Left lung (tissue), 10 donors: ENCODE measurements around the gene DMWD. TPM values are rescaled to one million over a fixed set of nuclear protein-coding genes. Genes with fewer than 3 reads are reported as not detected.
A peak's percentile ranks its signal among the peaks of the same experiment; 100 is the strongest.

Experiments used
- ATAC-seq: fragments of 200-7000 bp; cut with Tn5 transposase; one replicate; pipeline ENCODE4 v1.9.1; 2020; ENCODE audit warnings: moderate library complexity
- DNase-seq, 4 donors: peaks; one replicate each; pipeline ENCODE4 v3.0.0-alpha.2; 2013 to 2020
- H3K27ac ChIP-seq, 2 donors: fragments of 200-600 bp; sonication (generic) in 1 of 2; one replicate each; pipeline versions ENCODE4 v1.5.0 to v1.8.0; 2020 to 2021
- H3K27me3 ChIP-seq, 2 donors: fragments of 200-600 bp; sonication (generic) in 1 of 2; one replicate each; pipeline versions ENCODE4 v1.5.0 to v1.8.0; 2020 to 2021
- H3K36me3 ChIP-seq, 2 donors: fragments of 200-600 bp; sonication (generic) in 1 of 2; one replicate each; pipeline versions ENCODE4 v1.5.0 to v1.8.0; 2020 to 2021
- H3K4me1 ChIP-seq, 2 donors: fragments of 200-600 bp; one replicate each; pipeline ENCODE4 v1.8.0; 2021
- H3K4me3 ChIP-seq, 2 donors: fragments of 200-600 bp; sonication (generic) in 1 of 2; one replicate each; pipeline versions ENCODE4 v1.5.0 to v1.8.0; 2020 to 2021; ENCODE audit warnings: mild to moderate bottlenecking in 1 of 2
- H3K9me3 ChIP-seq, 2 donors: fragments of 200-600 bp; sonication (generic) in 1 of 2; one replicate each; pipeline versions ENCODE4 v1.5.0 to v1.8.0; 2020 to 2021
- CTCF ChIP-seq, 2 donors: fragments of 200-600 bp; sonication (generic) in 1 of 2; IDR thresholded peaks; one replicate each; pipeline versions ENCODE4 v1.5.0 to v1.8.0; 2021; ENCODE audit warnings: antibody characterized with exemption in 2 of 2
- intact Hi-C, 2 donors: fragments of 100-400 bp; cut with DNase I; formaldehyde crosslinking; loops; one replicate each; pipeline versions ENCODE4 v1.11.2 to v1.14.2; 2022
- polyA plus RNA-seq, 6 donors: library from polyadenylated mRNA; unstranded; fragments of 120-200 nt; gene quantifications; one replicate each; pipeline ENCODE4 v1.2.1, GENCODE V29; 2013; ENCODE audit not compliant: insufficient read length in 6 of 6
- total RNA-seq, 2 donors: library from RNA; stranded (reverse); fragmentation: NEBNext Ultra II Directional; extraction: Animal tissue kit (Norgen Biotek cat#: 25700); gene quantifications; one replicate each; pipeline ENCODE4 v1.2.1, GENCODE V29; 2021
- donor health status: DM: no; HTN: yes; CAD: no.
- donor health status: DM: no; HTN: no; CAD: no.

The DMWD gene
- total and polyA plus RNA-seq, 8 donors, result 29.6 to 51.4 (median 40.2) TPM

GRCh38 chr19:45816236-45817009 lies 23.8 kb upstream of the DMWD start:
- H3K27ac ChIP-seq, result no peak overlapping the region
- peaks cover 0 to 10% of the 10 kb centered on the region in 2 donors for H3K4me1 ChIP-seq
- peaks cover 0 to 37% of the 10 kb centered on the region in 2 donors for H3K27me3 ChIP-seq
- intact Hi-C loops, result no loop called here
- H3K4me3 ChIP-seq, result no peak overlapping the region
- ATAC-seq, result no peak
- H3K9me3 ChIP-seq, result no peaks in the 10 kb centered on the region
- TF ChIP-seq CTCF (IDR thresholded peaks at IDR 0.05), result no peak
- DNase-seq, result peak in 1 of 4 donors; percentile 73
- H3K36me3 ChIP-seq, result peaks cover 0 to 40% of the 10 kb centered on the region in 2 donors

- intact Hi-C loops, result no loop called here
- H3K27ac ChIP-seq, result no peak overlapping the region
- H3K27me3 ChIP-seq, result peaks cover 0 to 42% of the 10 kb centered on the region in 2 donors
- H3K4me1 ChIP-seq, result peaks cover 0 to 10% of the 10 kb centered on the region in 2 donors
- peak in 2 of 4 donors; percentile 52 to 74 for DNase-seq
- H3K36me3 ChIP-seq, result peaks cover 0 to 32% of the 10 kb centered on the region in 2 donors
- peak overlapping the region; percentile 3 to 17 for H3K4me3 ChIP-seq
- H3K9me3 ChIP-seq, result no peaks in the 10 kb centered on the region
- no peak for TF ChIP-seq CTCF (IDR thresholded peaks at IDR 0.05)
- no peak for ATAC-seq
These were observed 23.0 kb upstream of the DMWD start for GRCh38 chr19:45815481-45816216.

GRCh38 chr19:45814851-45815480 lies 22.3 kb upstream of the DMWD start, which contains the start of gene RSPH6A:
Gene RSPH6A, minus strand, starts transcription at chr19:45815308. Its CDS starts 132 bp downstream, at chr19:45815176.
- no peak for ATAC-seq
- peak within 1 kb of the TSS; percentile 3 to 17 for H3K4me3 ChIP-seq

GRCh38 chr19:45814166-45814780 lies 21.6 kb upstream of the DMWD start:
- Histone ChIP-seq H3K27me3 (peaks cover 0 to 45% of the 10 kb centered on the region in 2 donors), H3K4me3 (no peak overlapping the region), H3K27ac (no peak overlapping the region), H3K36me3 (peaks cover 0 to 21% of the 10 kb centered on the region in 2 donors), H3K9me3 (no peaks in the 10 kb centered on the region), H3K4me1 (peaks cover 5 to 16% of the 10 kb centered on the region in 2 donors)
- DNase-seq, result no peak
- TF ChIP-seq CTCF (IDR thresholded peaks at IDR 0.05), result no peak
- intact Hi-C loops, result no loop called here
- ATAC-seq, result no peak

More at GRCh38 chr19:45814851-45815480, 22.3 kb upstream of the DMWD start, which contains the start of gene RSPH6A:
- Histone ChIP-seq H3K27me3 (peaks cover 0 to 45% of the 10 kb centered on the region in 2 donors), H3K4me1 (peaks cover 0 to 10% of the 10 kb centered on the region in 2 donors), H3K36me3 (peaks cover 0 to 25% of the 10 kb centered on the region in 2 donors), H3K9me3 (no peaks in the 10 kb centered on the region), H3K27ac (no peak within 1 kb of the TSS)
- intact Hi-C loops, result no loop called here
- peak in 1 of 4 donors; percentile 70 for DNase-seq
- no peak for TF ChIP-seq CTCF (IDR thresholded peaks at IDR 0.05)
